SH-SY5Y (cell line): Measurements from ENCODE around the gene SOX13.

Experiments
- GATA2 ChIP-seq: IDR thresholded peaks from 2 replicates; pipeline ENCODE4 v1.6.1; 2011; ENCODE audit warnings: mild to moderate bottlenecking, low read depth, low read length
- GATA3 ChIP-seq: IDR thresholded peaks from 2 replicates; pipeline ENCODE4 v1.6.1; 2011; ENCODE audit warnings: low read depth, mild to moderate bottlenecking, low read length, moderate library complexity

DNA sequence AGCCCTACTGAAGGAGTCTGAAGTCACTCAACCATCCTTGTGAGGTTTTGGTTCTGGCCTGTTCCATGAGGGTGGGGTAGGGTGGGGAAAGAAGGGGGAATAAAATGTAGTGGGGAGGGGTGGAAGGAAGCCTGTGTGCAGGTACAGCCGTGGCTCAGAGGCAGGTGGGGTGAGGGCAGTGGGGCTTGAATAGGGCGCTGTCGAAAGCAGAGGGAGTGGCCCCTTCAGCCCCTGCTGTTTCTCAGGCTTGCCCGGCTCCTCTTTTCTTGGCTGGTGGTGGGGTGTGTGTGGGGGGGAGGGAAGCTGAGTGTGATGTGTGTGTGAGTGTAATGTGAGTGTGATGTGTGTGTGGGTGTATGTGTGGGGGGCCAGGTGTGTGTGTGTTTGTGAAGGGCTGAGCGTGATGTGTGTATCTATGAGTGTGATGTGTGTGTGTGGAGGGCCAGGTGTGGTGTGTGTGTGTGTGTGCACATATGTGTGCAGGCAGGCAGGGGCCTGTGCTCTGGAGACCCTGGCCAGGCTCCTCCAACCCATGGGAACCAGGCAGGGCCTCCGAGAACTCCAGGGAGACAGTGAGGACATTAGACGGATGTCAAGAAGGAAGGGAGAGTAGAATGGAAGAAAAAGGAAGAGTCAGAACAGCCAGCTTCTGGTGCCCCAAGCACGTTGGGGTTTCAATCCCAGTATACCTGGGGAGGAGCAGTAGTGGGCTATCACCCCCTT, 9.0 kb downstream of the SOX13 start:
- TF ChIP-seq GATA2 (no peak), GATA3 (no peak)
